HEK293T (cell line): ENCODE measurements around the gene ACTA1.

Experiments used
- CTCF ChIA-PET: fragments of 350-600 bp; formaldehyde crosslinking; extraction: SDS; loops from one replicate; lab custom pipeline; 2021; ENCODE audit warnings: antibody characterized with exemption, inconsistent platforms; lab: Yijun Ruan, JAX
- POLR2A ChIA-PET: fragments of 350-600 bp; formaldehyde crosslinking; extraction: SDS; loops from one replicate; lab custom pipeline; 2020; ENCODE audit warnings: antibody characterized with exemption, inconsistent platforms; lab: Yijun Ruan, JAX
- DNase-seq: peaks from one replicate; pipeline ENCODE4 v3.0.0; 2012; ENCODE audit warnings: mixed read lengths; ENCODE audit errors: extremely low spot score
- ARNT ChIP-seq: fragments of 450-650 bp; IDR thresholded peaks from 2 replicates; pipeline ENCODE4 v1.6.1; 2017; ENCODE audit warnings: mild to moderate bottlenecking
- BHLHE40 ChIP-seq: fragments of 450-650 bp; IDR thresholded peaks from 2 replicates; pipeline ENCODE4 v1.6.1; 2016; ENCODE audit warnings: mild to moderate bottlenecking, moderate library complexity, borderline replicate concordance
- CTBP1 ChIP-seq: fragments of 450-650 bp; IDR thresholded peaks from 2 replicates; pipeline ENCODE4 v1.6.1; 2016; ENCODE audit warnings: borderline replicate concordance
- ELF4 ChIP-seq: fragments of 450-650 bp; IDR thresholded peaks from 2 replicates; pipeline ENCODE4 v1.6.1; 2017; ENCODE audit warnings: antibody characterized with exemption
- FOXA1 ChIP-seq: fragments of 450-650 bp; IDR thresholded peaks from 2 replicates; pipeline ENCODE4 v1.6.1; 2016; ENCODE audit warnings: mild to moderate bottlenecking
- FOXK2 ChIP-seq: fragments of 450-650 bp; IDR thresholded peaks from 2 replicates; pipeline ENCODE4 v1.6.1; 2016; ENCODE audit warnings: mild to moderate bottlenecking
- FOXM1 ChIP-seq: fragments of 450-650 bp; IDR thresholded peaks from 2 replicates; pipeline ENCODE4 v1.6.1; 2017; ENCODE audit warnings: mild to moderate bottlenecking, borderline replicate concordance
- HDGF ChIP-seq: fragments of 450-650 bp; IDR thresholded peaks from 2 replicates; pipeline ENCODE4 v1.6.1; 2017; ENCODE audit warnings: antibody characterized with exemption, borderline replicate concordance
- L3MBTL2 ChIP-seq: fragments of 450-650 bp; conservative IDR thresholded peaks from 2 replicates; pipeline ENCODE4 v1.6.1; 2016; ENCODE audit warnings: mild to moderate bottlenecking
- LEF1 ChIP-seq: fragments of 450-650 bp; IDR thresholded peaks from 2 replicates; pipeline ENCODE4 v1.6.1; 2017; ENCODE audit warnings: mild to moderate bottlenecking, borderline replicate concordance
- NFRKB ChIP-seq: fragments of 450-650 bp; IDR thresholded peaks from 2 replicates; pipeline ENCODE4 v1.6.1; 2016; ENCODE audit warnings: mild to moderate bottlenecking, moderate library complexity
- PKNOX1 ChIP-seq: fragments of 450-650 bp; IDR thresholded peaks from 2 replicates; pipeline ENCODE4 v1.6.1; 2016
- SP1 ChIP-seq: fragments of 450-650 bp; IDR thresholded peaks from 2 replicates; pipeline ENCODE4 v1.6.1; 2017
- SUZ12 ChIP-seq: fragments of 450-650 bp; IDR thresholded peaks from 2 replicates; pipeline ENCODE4 v1.6.1; 2016; ENCODE audit warnings: mild to moderate bottlenecking
- TARDBP ChIP-seq: fragments of 450-650 bp; IDR thresholded peaks from 2 replicates; pipeline ENCODE4 v1.6.1; 2016
- ZNF384 ChIP-seq: fragments of 450-650 bp; IDR thresholded peaks from 2 replicates; pipeline ENCODE4 v1.6.1; 2016

ACTA1 gene

GRCh38 chr1:229448845-229449244 is 15.0 kb upstream of the ACTA1 start:
- TF ChIP-seq FOXA1 (no peak), SUZ12 (no peak), ZNF384 (no peak), FOXK2 (no peak), BHLHE40 (no peak), L3MBTL2 (no peak), ELF4 (no peak), PKNOX1 (no peak), SP1 (no peak), LEF1 (no peak), TARDBP (no peak), ARNT (no peak), CTBP1 (no peak), FOXM1 (no peak), NFRKB (no peak), HDGF (no peak)
- CTCF ChIA-PET, result no interaction called here
- POLR2A ChIA-PET, result no interaction called here
- DNase-seq, result no peak

GRCh38 chr1:229448354-229448753 is 14.5 kb upstream of the ACTA1 start:
- CTCF ChIA-PET, result interaction anchor here (0.6 kb wide), 1 partner anchor 775 kb away, joined by 3 read pairs; no protein-coding TSS in a partner anchor
- POLR2A ChIA-PET, result no interaction called here
- DNase-seq, result no peak
- TF ChIP-seq ZNF384 (no peak), ELF4 (no peak), BHLHE40 (no peak), HDGF (no peak), FOXM1 (no peak), FOXK2 (no peak), SUZ12 (no peak), ARNT (no peak), TARDBP (no peak), NFRKB (no peak), PKNOX1 (no peak), CTBP1 (no peak)

- CTCF ChIA-PET, result interaction anchor here (0.6 kb wide), 1 partner anchor 776 kb away, joined by 3 read pairs; no protein-coding TSS in a partner anchor
- POLR2A ChIA-PET, result no interaction called here
- TF ChIP-seq ELF4, result no peak
- TF ChIP-seq CTBP1, result no peak
- no peak for TF ChIP-seq L3MBTL2
- TF ChIP-seq FOXM1, result no peak
- no peak for TF ChIP-seq HDGF
- TF ChIP-seq NFRKB, result no peak
- TF ChIP-seq ARNT, result no peak
- TF ChIP-seq FOXA1, result no peak
- no peak for TF ChIP-seq TARDBP
- no peak for TF ChIP-seq SUZ12
- TF ChIP-seq LEF1, result no peak
- no peak for TF ChIP-seq SP1
- TF ChIP-seq FOXK2, result no peak
- no peak for DNase-seq
Observed at GRCh38 chr1:229447809-229448252, 13.9 kb upstream of the ACTA1 start.

- ChIA-PET POLR2A (interaction anchor here (1.2 kb wide), 1 partner anchor 62 kb away, joined by 3 read pairs; the partner anchor contains the start of gene NUP133), CTCF (interaction anchor here (1.1 kb wide), 1 partner anchor 39 kb away, joined by 3 read pairs; no protein-coding TSS in a partner anchor)
- TF ChIP-seq TARDBP (no peak), ELF4 (no peak), L3MBTL2 (no peak), FOXM1 (no peak), ZNF384 (no peak), CTBP1 (no peak), FOXA1 (no peak), ARNT (no peak), SUZ12 (no peak), PKNOX1 (no peak), LEF1 (no peak), BHLHE40 (no peak), SP1 (no peak), FOXK2 (no peak), HDGF (no peak)
- DNase-seq, result no peak
Observed at GRCh38 chr1:229445828-229446227, 11.9 kb upstream of the ACTA1 start.

GRCh38 chr1:229440851-229441537 is 7.1 kb upstream of the ACTA1 start:
- DNase-seq, result no peak
- POLR2A ChIA-PET, result interaction anchor here (2.2 kb wide), 1 partner anchor 67 kb away, joined by 5 read pairs; the partner anchor contains the start of gene NUP133
- CTCF ChIA-PET, result interaction anchor here (0.9 to 1.9 kb wide), 3 partner anchors 12 to 183 kb away, joined by 3 to 6 read pairs (median 3); no protein-coding TSS in a partner anchor
- TF ChIP-seq ZNF384 (no peak), TARDBP (no peak), ELF4 (no peak), SUZ12 (no peak), SP1 (no peak)

- ChIA-PET POLR2A (interaction anchor here (1.0 to 1.1 kb wide), 2 partner anchors 29 to 96 kb away, joined by 3 read pairs; no protein-coding TSS in a partner anchor), CTCF (no interaction called here)
- TF ChIP-seq NFRKB, result no peak
- TF ChIP-seq L3MBTL2, result no peak
- TF ChIP-seq BHLHE40, result no peak
- TF ChIP-seq LEF1, result no peak
- DNase-seq, result no peak
Observed at GRCh38 chr1:229438021-229438420, 4.1 kb upstream of the ACTA1 start.
